K562 (cell line): ENCODE data around the gene PSMA8. TPM values are rescaled to one million over a fixed set of nuclear protein-coding genes. Genes with fewer than 3 reads are reported as not detected.

Experiments used
- ASH1L ChIP-seq: fragments of 450-650 bp; IDR thresholded peaks from 2 replicates; pipeline ENCODE4 v1.6.1; 2018; ENCODE audit warnings: borderline replicate concordance, mild to moderate bottlenecking, low read depth; ENCODE audit not compliant: partially characterized antibody
- BHLHE40 ChIP-seq: IDR thresholded peaks from 2 replicates; pipeline ENCODE4 v1.6.1; 2011; ENCODE audit warnings: low read length, improper control_type of control experiment
- C11orf30 ChIP-seq: fragments of 450-650 bp; IDR thresholded peaks from 2 replicates; pipeline ENCODE4 v1.6.1; 2016; ENCODE audit warnings: low read depth, mild to moderate bottlenecking
- COPS2 ChIP-seq: fragments of 450-650 bp; conservative IDR thresholded peaks from 2 replicates; pipeline ENCODE4 v1.6.1; 2016; ENCODE audit warnings: mild to moderate bottlenecking, moderate library complexity
- CREBBP ChIP-seq: IDR thresholded peaks from one replicate; pipeline ENCODE4 v1.6.1; 2012; ENCODE audit warnings: low read depth, mild to moderate bottlenecking, control low read depth, inconsistent platforms, low read length
- LCOR ChIP-seq: sonication (generic); formaldehyde crosslinking; IDR thresholded peaks from 2 replicates; pipeline ENCODE4 v1.8.0; 2022; ENCODE audit warnings: mild to moderate bottlenecking, missing genetic modification reagents
- MAFK ChIP-seq: IDR thresholded peaks from 2 replicates; pipeline ENCODE4 v1.6.1; 2011; ENCODE audit warnings: low read length, improper control_type of control experiment
- MYNN ChIP-seq, 2 experiments: sonication (generic); formaldehyde crosslinking in 1 of 2; IDR thresholded peaks; 2 replicates each; pipeline versions ENCODE4 v1.5.0 to v1.6.1; 2016 to 2020; ENCODE audit warnings: antibody characterized with exemption in 1 of 2, missing genetic modification reagents in 1 of 2
- RBFOX2 ChIP-seq: fragments of 200-400 bp; formaldehyde crosslinking; IDR thresholded peaks from 2 replicates; pipeline ENCODE4 v1.6.1; 2017; ENCODE audit warnings: low read depth, mild to moderate bottlenecking, low read length, moderate library complexity
- SRF ChIP-seq, 2 experiments: fragments of 250-450, 450-650 bp in 1 of 2; sonication (Bioruptor Pico) in 1 of 2; sonication (generic) in 1 of 2; formaldehyde crosslinking; IDR thresholded peaks; 2 replicates each; pipeline versions ENCODE4 v1.5.0 to v1.5.1; 2020 to 2022; ENCODE audit warnings: mild to moderate bottlenecking in 1 of 2, missing genetic modification reagents in 1 of 2
- U2AF1 ChIP-seq: fragments of 200-400 bp; formaldehyde crosslinking; optimal IDR thresholded peaks from 2 replicates; pipeline ENCODE3; 2017; ENCODE audit warnings: mild to moderate bottlenecking, low read depth, low read length, moderate library complexity
- ZBTB7A ChIP-seq: IDR thresholded peaks from 2 replicates; pipeline ENCODE4 v1.6.1; 2011; ENCODE audit warnings: low read depth, mild to moderate bottlenecking, low read length, moderate library complexity, borderline replicate concordance; ENCODE audit not compliant: control insufficient read depth
- polyA plus RNA-seq, 8 experiments: library from polyadenylated mRNA; depleted of rRNA in 4 of 8; stranded (reverse) in 5 of 8; unstranded in 3 of 8; fragments of >200 nt; fragmentation: Nextera tagmentation in 2 of 8; fragmentation: Illumina TruSeq in 1 of 8; extraction: Ambion mirVana in 2 of 8; extraction: Trizol in 1 of 8; gene quantifications; 2 replicates each; pipeline versions ENCODE4 v1.2.1 to v1.2.3, GENCODE V29; 2011 to 2014; ENCODE audit warnings: inconsistent platforms in 1 of 8, missing spikeins in 1 of 8
- total RNA-seq, 7 experiments: library from RNA; depleted of rRNA in 6 of 7; stranded (reverse); fragments of >200 nt in 6 of 7; fragmentation: Illumina TruSeq in 2 of 7; extraction: Trizol in 2 of 7; gene quantifications; 2 replicates each; pipeline versions ENCODE4 v1.2.1 to v1.2.3, GENCODE V29; 2011 to 2021; ENCODE audit warnings: low replicate concordance in 1 of 7
- TF ChIP-seq, protein P1 (sequence below): conservative IDR thresholded peaks from 2 replicates; pipeline ENCODE4 v1.6.1; 2011; ENCODE audit warnings: low read depth, mild to moderate bottlenecking, low read length; ENCODE audit not compliant: control insufficient read depth
- TF ChIP-seq, protein P2 (sequence below): fragments of 450-650 bp; IDR thresholded peaks from 2 replicates; pipeline ENCODE4 v1.6.1; 2016; ENCODE audit warnings: missing biosample characterization, missing genetic modification characterization
- TF ChIP-seq, protein P3 (sequence below), 2 experiments: fragments of 450-650 bp in 1 of 2; sonication (generic) in 1 of 2; formaldehyde crosslinking; conservative IDR thresholded peaks; 2 replicates each; pipeline versions ENCODE4 v1.4.0 to v1.8.1; 2020 to 2022; ENCODE audit warnings: mild to moderate bottlenecking in 1 of 2, missing genetic modification reagents in 1 of 2
- TF ChIP-seq, protein P4 (sequence below): fragments of 250-450 bp; sonication (Bioruptor Pico); IDR thresholded peaks from 2 replicates; pipeline ENCODE4 v1.4.0; 2020; ENCODE audit warnings: mild to moderate bottlenecking
- TF ChIP-seq, protein P5 (sequence below): fragments of 250-450 bp; sonication (Bioruptor Pico); IDR thresholded peaks from 2 replicates; pipeline ENCODE4 v1.5.0; 2021
- TF ChIP-seq, protein P6 (sequence below): fragments of 200-800 bp; sonication (Bioruptor generic); IDR thresholded peaks from 2 replicates; pipeline ENCODE4 v1.6.1; 2017; ENCODE audit warnings: missing genetic modification characterization, missing compliant biosample characterization

Gene PSMA8
- total and polyA plus RNA-seq, 9 of the 15 experiments (the other 6 are each of a cell fraction or from before 2014, with no cell fraction given): not detected

DNA sequence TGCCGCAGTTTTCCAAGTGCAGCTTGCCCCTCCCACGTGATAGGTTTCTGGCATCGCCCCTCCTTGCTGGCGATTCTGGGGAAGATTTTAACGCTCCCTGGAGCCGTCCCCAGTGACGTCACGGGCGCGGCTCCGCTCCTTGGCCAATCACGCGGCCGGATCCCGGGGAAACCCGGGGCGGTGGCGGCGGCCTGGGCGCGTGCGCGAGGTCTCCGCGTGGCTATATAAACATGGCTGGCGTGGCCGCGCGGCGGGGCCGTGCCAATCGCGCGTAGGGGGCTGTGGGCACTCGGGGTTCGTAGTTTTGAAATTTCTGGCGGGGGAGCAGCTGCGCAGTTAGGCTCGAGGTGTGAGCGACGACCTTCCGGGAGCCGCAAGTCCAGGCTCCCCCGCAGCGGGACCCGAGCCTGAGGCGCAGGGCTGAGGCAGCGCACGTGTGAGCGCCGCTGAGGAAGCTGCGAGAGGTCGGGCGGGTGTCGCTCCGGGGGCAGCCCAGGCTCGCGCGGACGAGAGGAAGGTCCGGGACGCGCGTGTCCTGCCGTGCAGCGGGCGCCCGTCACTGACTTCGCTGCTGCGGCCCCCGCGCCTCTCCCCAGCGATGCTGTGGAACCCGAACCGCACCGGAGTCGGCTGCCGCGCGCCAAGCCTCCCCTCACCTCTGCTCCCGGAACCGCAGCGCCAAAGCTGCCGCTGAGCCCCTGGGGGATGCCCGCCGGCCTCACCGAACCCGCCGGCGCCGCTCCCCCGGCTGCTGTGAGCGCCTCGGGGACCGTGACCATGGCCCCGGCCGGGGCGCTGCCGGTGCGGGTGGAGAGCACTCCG, 92.8 kb downstream of the PSMA8 start, which contains the start of gene TAF4B (continued):
- TF ChIP-seq C11orf30: no peak
- TF ChIP-seq ZBTB7A: no peak
- peak; percentile 98 for TF ChIP-seq U2AF1
- no peak for TF ChIP-seq ASH1L
- TF ChIP-seq CREBBP: no peak
- TF ChIP-seq, protein P1, sequence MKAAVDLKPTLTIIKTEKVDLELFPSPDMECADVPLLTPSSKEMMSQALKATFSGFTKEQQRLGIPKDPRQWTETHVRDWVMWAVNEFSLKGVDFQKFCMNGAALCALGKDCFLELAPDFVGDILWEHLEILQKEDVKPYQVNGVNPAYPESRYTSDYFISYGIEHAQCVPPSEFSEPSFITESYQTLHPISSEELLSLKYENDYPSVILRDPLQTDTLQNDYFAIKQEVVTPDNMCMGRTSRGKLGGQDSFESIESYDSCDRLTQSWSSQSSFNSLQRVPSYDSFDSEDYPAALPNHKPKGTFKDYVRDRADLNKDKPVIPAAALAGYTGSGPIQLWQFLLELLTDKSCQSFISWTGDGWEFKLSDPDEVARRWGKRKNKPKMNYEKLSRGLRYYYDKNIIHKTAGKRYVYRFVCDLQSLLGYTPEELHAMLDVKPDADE: 0 out of 2 replicates have a peak, but pooled peaks have one; percentile 16
- 0 out of 4 replicates have a peak, but pooled peaks of 1 of the 2 experiments have one; percentile 19 for TF ChIP-seq SRF (CRISPR knock-in tag; IDR thresholded peaks at IDR 0.05)
- no peak for TF ChIP-seq LCOR (CRISPR knock-in tag)
- TF ChIP-seq, protein P2, sequence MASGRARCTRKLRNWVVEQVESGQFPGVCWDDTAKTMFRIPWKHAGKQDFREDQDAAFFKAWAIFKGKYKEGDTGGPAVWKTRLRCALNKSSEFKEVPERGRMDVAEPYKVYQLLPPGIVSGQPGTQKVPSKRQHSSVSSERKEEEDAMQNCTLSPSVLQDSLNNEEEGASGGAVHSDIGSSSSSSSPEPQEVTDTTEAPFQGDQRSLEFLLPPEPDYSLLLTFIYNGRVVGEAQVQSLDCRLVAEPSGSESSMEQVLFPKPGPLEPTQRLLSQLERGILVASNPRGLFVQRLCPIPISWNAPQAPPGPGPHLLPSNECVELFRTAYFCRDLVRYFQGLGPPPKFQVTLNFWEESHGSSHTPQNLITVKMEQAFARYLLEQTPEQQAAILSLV (tag): no peak
- TF ChIP-seq RBFOX2: peak; percentile 99
- TF ChIP-seq, protein P3, sequence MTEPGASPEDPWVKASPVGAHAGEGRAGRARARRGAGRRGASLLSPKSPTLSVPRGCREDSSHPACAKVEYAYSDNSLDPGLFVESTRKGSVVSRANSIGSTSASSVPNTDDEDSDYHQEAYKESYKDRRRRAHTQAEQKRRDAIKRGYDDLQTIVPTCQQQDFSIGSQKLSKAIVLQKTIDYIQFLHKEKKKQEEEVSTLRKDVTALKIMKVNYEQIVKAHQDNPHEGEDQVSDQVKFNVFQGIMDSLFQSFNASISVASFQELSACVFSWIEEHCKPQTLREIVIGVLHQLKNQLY (CRISPR knock-in tag; conservative IDR thresholded peaks at IDR 0.05): no peak
- TF ChIP-seq BHLHE40: peak; percentile 88
- TF ChIP-seq, protein P4, sequence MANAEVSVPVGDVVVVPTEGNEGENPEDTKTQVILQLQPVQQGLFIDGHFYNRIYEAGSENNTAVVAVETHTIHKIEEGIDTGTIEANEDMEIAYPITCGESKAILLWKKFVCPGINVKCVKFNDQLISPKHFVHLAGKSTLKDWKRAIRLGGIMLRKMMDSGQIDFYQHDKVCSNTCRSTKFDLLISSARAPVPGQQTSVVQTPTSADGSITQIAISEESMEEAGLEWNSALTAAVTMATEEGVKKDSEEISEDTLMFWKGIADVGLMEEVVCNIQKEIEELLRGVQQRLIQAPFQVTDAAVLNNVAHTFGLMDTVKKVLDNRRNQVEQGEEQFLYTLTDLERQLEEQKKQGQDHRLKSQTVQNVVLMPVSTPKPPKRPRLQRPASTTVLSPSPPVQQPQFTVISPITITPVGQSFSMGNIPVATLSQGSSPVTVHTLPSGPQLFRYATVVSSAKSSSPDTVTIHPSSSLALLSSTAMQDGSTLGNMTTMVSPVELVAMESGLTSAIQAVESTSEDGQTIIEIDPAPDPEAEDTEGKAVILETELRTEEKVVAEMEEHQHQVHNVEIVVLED: peak; percentile 61
- TF ChIP-seq COPS2: no peak
- TF ChIP-seq, protein P5, sequence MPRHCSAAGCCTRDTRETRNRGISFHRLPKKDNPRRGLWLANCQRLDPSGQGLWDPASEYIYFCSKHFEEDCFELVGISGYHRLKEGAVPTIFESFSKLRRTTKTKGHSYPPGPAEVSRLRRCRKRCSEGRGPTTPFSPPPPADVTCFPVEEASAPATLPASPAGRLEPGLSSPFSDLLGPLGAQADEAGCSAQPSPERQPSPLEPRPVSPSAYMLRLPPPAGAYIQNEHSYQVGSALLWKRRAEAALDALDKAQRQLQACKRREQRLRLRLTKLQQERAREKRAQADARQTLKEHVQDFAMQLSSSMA (CRISPR knock-in tag): no peak
- TF ChIP-seq MYNN (IDR thresholded peaks at IDR 0.05): no peak
- TF ChIP-seq MYNN (CRISPR knock-in tag; IDR thresholded peaks at IDR 0.05): no peak
- no peak for TF ChIP-seq MAFK
- TF ChIP-seq, protein P6, sequence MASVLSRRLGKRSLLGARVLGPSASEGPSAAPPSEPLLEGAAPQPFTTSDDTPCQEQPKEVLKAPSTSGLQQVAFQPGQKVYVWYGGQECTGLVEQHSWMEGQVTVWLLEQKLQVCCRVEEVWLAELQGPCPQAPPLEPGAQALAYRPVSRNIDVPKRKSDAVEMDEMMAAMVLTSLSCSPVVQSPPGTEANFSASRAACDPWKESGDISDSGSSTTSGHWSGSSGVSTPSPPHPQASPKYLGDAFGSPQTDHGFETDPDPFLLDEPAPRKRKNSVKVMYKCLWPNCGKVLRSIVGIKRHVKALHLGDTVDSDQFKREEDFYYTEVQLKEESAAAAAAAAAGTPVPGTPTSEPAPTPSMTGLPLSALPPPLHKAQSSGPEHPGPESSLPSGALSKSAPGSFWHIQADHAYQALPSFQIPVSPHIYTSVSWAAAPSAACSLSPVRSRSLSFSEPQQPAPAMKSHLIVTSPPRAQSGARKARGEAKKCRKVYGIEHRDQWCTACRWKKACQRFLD (CRISPR knock-in tag): peak; percentile 77; the same call in 1 of the 2 replicates
